ENCODE results near the gene R3HDM2.

GRCh38 chr12:57261428-57261865 lies 169.4 kb downstream of the R3HDM2 start:
- TF ChIP-seq POLR2AphosphoS5 (IDR thresholded peaks at IDR 0.05), result no peak
- no peak for TF ChIP-seq CTCF (IDR thresholded peaks at IDR 0.05)
- TF ChIP-seq POLR2A (IDR thresholded peaks at IDR 0.05), result no peak

All from breast epithelium (tissue), 3 donors.